MM.1S (cell line): ENCODE results near the gene ALPK3.

ENCODE experiments used
- DNase-seq: peaks from one replicate; pipeline ENCODE4 v3.0.0-alpha.2; 2015
- H2AFZ ChIP-seq: fragments of 300-600 bp; sonication (generic); 2 replicates; pipeline ENCODE4 v1.6.0; 2016; ENCODE audit warnings: antibody characterized with exemption, low read length
- H3F3A ChIP-seq: fragments of 300-600 bp; sonication (generic); 2 replicates; pipeline ENCODE4 v1.6.1; 2016; ENCODE audit warnings: mild to moderate bottlenecking, antibody characterized with exemption, low read length, moderate library complexity, mixed read lengths; ENCODE audit not compliant: insufficient read depth
- H3K27ac ChIP-seq: fragments of 300-600 bp; sonication (generic); 2 replicates; pipeline ENCODE4 v1.5.1; 2016; ENCODE audit warnings: mild to moderate bottlenecking, low read length
- H3K27me3 ChIP-seq: fragments of 300-600 bp; sonication (generic); replicated peaks from 2 replicates; pipeline ENCODE4 v1.6.0; 2016; ENCODE audit warnings: low read length; ENCODE audit not compliant: insufficient read depth
- H3K36me3 ChIP-seq: fragments of 300-600 bp; sonication (generic); replicated peaks from 2 replicates; pipeline ENCODE4 v1.6.1; 2016; ENCODE audit warnings: mild to moderate bottlenecking, low read length, mixed read lengths; ENCODE audit not compliant: insufficient read depth
- H3K4me1 ChIP-seq: fragments of 300-600 bp; sonication (generic); 2 replicates; pipeline ENCODE4 v1.6.1; 2016; ENCODE audit warnings: low read length, mixed read lengths
- H3K4me2 ChIP-seq: fragments of 300-600 bp; sonication (generic); 2 replicates; pipeline ENCODE4 v1.6.0; 2016; ENCODE audit warnings: low read depth, low read length
- H3K4me3 ChIP-seq: fragments of 300-600 bp; sonication (generic); 2 replicates; pipeline ENCODE4 v1.5.1; 2016; ENCODE audit warnings: low read length, mixed read lengths
- H3K79me2 ChIP-seq: fragments of 300-600 bp; sonication (generic); 2 replicates; pipeline ENCODE4 v1.6.1; 2016; ENCODE audit warnings: mixed run types, low read length, mixed read lengths
- H3K9ac ChIP-seq: fragments of 300-600 bp; sonication (generic); 2 replicates; pipeline ENCODE4 v1.6.1; 2016; ENCODE audit warnings: low read length, mixed read lengths
- H3K9me2 ChIP-seq: fragments of 300-600 bp; sonication (generic); replicated peaks from 2 replicates; pipeline ENCODE4 v1.6.1; 2016; ENCODE audit warnings: mild to moderate bottlenecking, low read length, mixed read lengths; ENCODE audit not compliant: insufficient read depth
- H3K9me3 ChIP-seq: fragments of 300-600 bp; sonication (generic); replicated peaks from 2 replicates; pipeline ENCODE4 v1.6.1; 2016; ENCODE audit warnings: mild to moderate bottlenecking, low read length, mixed read lengths; ENCODE audit not compliant: insufficient read depth
- H4K20me1 ChIP-seq: fragments of 300-600 bp; sonication (generic); 2 replicates; pipeline ENCODE4 v1.6.1; 2016; ENCODE audit warnings: mild to moderate bottlenecking, low read length, moderate library complexity, mixed read lengths; ENCODE audit not compliant: insufficient read depth
- EZH2 ChIP-seq: fragments of 300-600 bp; sonication (generic); optimal IDR thresholded peaks from 2 replicates; pipeline ENCODE3; 2017; ENCODE audit warnings: low read depth, mild to moderate bottlenecking, antibody characterized with exemption, low read length, mixed read lengths
- EZH2phosphoT487 ChIP-seq: fragments of 300-600 bp; sonication (generic); IDR thresholded peaks from 2 replicates; pipeline ENCODE4 v1.6.1; 2018; ENCODE audit warnings: antibody characterized with exemption, low read length
- TF ChIP-seq, protein P1 (sequence below): fragments of 300-600 bp; sonication (generic); IDR thresholded peaks from 2 replicates; pipeline ENCODE4 v1.5.1; 2016; ENCODE audit warnings: antibody characterized with exemption, low read length, mixed read lengths

ALPK3 gene

DNA sequence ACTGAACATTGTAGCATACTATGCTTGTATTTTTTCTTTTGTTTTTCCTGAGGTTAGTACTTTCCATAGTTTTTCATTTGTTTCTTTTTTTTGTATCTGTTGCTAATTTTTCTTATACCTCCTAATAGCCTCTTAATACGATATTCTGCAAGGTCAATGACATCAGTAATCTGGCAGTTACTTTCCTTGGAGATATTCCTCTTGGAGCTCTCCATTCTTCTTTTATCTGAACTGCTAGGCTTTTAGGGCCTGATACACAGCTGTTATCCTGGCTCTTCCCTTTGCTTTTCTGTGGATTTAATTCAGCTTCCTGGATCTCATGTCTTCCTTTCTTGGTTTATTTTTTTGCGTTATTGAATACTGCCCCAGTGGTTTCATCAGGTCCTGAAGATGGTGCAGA is 12.9 kb downstream of the ALPK3 start:
- Histone ChIP-seq H3K36me3 (no peaks in the 10 kb centered on the region), H3K9ac (no peak overlapping the region), H3K79me2 (no peaks in the 10 kb centered on the region), H3K4me3 (no peak overlapping the region), H4K20me1 (no peaks in the 10 kb centered on the region), H3K27me3 (no peaks in the 10 kb centered on the region), H3K9me3 (no peaks in the 10 kb centered on the region), H3K4me2 (no peak overlapping the region), H3K27ac (no peak overlapping the region), H2AFZ (no peak overlapping the region), H3F3A (no peaks in the 10 kb centered on the region), H3K9me2 (no peaks in the 10 kb centered on the region), H3K4me1 (no peaks in the 10 kb centered on the region)
- no peak for DNase-seq
- TF ChIP-seq, protein P1, sequence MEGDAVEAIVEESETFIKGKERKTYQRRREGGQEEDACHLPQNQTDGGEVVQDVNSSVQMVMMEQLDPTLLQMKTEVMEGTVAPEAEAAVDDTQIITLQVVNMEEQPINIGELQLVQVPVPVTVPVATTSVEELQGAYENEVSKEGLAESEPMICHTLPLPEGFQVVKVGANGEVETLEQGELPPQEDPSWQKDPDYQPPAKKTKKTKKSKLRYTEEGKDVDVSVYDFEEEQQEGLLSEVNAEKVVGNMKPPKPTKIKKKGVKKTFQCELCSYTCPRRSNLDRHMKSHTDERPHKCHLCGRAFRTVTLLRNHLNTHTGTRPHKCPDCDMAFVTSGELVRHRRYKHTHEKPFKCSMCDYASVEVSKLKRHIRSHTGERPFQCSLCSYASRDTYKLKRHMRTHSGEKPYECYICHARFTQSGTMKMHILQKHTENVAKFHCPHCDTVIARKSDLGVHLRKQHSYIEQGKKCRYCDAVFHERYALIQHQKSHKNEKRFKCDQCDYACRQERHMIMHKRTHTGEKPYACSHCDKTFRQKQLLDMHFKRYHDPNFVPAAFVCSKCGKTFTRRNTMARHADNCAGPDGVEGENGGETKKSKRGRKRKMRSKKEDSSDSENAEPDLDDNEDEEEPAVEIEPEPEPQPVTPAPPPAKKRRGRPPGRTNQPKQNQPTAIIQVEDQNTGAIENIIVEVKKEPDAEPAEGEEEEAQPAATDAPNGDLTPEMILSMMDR: no peak
- TF ChIP-seq EZH2phosphoT487 (no peak), EZH2 (no peak)

- Histone ChIP-seq H3K9ac (no peak overlapping the region), H3K27me3 (no peaks in the 10 kb centered on the region), H3F3A (no peaks in the 10 kb centered on the region), H3K9me2 (no peaks in the 10 kb centered on the region), H3K9me3 (no peaks in the 10 kb centered on the region), H3K36me3 (no peaks in the 10 kb centered on the region), H3K4me3 (no peak overlapping the region), H3K27ac (no peak overlapping the region), H3K4me2 (no peak overlapping the region), H2AFZ (no peak overlapping the region), H3K4me1 (no peaks in the 10 kb centered on the region), H3K79me2 (no peaks in the 10 kb centered on the region), H4K20me1 (no peaks in the 10 kb centered on the region)
- TF ChIP-seq, protein P1: no peak
- TF ChIP-seq EZH2 (no peak), EZH2phosphoT487 (no peak)
- DNase-seq: no peak
Observed at GRCh38 chr15:84831028-84831427, 13.9 kb downstream of the ALPK3 start.

GRCh38 chr15:84831613-84832012 is 14.5 kb downstream of the ALPK3 start:
- Histone ChIP-seq H3K36me3 (no peaks in the 10 kb centered on the region), H4K20me1 (no peaks in the 10 kb centered on the region)

More at GRCh38 chr15:84831613-84832012, 14.5 kb downstream of the ALPK3 start:
- no peaks in the 10 kb centered on the region for H3K4me1 ChIP-seq
- H3K27me3 ChIP-seq: no peaks in the 10 kb centered on the region
- H3K9me3 ChIP-seq: no peaks in the 10 kb centered on the region
- no peak overlapping the region for H3K4me2 ChIP-seq
- TF ChIP-seq EZH2phosphoT487 (no peak), EZH2 (no peak)
- TF ChIP-seq, protein P1: no peak
- no peaks in the 10 kb centered on the region for H3K9me2 ChIP-seq
- no peak overlapping the region for H3K9ac ChIP-seq
- H3K4me3 ChIP-seq: no peak overlapping the region
- H3K79me2 ChIP-seq: no peaks in the 10 kb centered on the region
- no peak for DNase-seq
- no peak overlapping the region for H3K27ac ChIP-seq
- H3F3A ChIP-seq: no peaks in the 10 kb centered on the region
- no peak overlapping the region for H2AFZ ChIP-seq
